H1 (cell line): ENCODE measurements around the gene SLC25A39. TPM values are rescaled to one million over a fixed set of nuclear protein-coding genes. Genes with fewer than 3 reads are reported as not detected.
"Not testable (repeated sequence)": the region's sequence is repeated elsewhere in the genome, so short reads cannot be mapped to it uniquely, and the experiment has no call there.

Experiments used
- CTCF ChIA-PET: fragments of 300-600 bp; sonication (Branson Sonifier 250); formaldehyde crosslinking; loops from one replicate; lab custom pipeline; 2021; ENCODE audit not compliant: partially characterized antibody; lab: Charles Lee
- POLR2A ChIA-PET: fragments of 300-600 bp; sonication (Branson Sonifier 250); formaldehyde crosslinking; loops from one replicate; lab custom pipeline; 2021; ENCODE audit warnings: inconsistent platforms; ENCODE audit not compliant: partially characterized antibody; lab: Charles Lee
- DNase-seq, 2 experiments: peaks; one replicate each; pipeline versions ENCODE4 v3.0.0 to v3.0.0-alpha.2; 2010 to 2022; ENCODE audit warnings: low spot score in 2 of 2, low read depth in 1 of 2, mixed read lengths in 1 of 2
- FAIRE-seq: peaks from 2 replicates; lab custom pipeline; 2011; peaks lifted over from hg19 to GRCh38; lab: Jason Lieb, UNC
- H2AFZ ChIP-seq: 2 replicates; pipeline ENCODE4 v1.8.1; 2012; ENCODE audit warnings: low read length, inconsistent platforms
- H2AK5ac ChIP-seq: 2 replicates; pipeline ENCODE4 v1.6.1; 2013; ENCODE audit warnings: low read depth, low read length
- H2BK120ac ChIP-seq: replicated peaks from 2 replicates; pipeline ENCODE3; 2013; ENCODE audit warnings: low read depth, low read length, inconsistent platforms
- H2BK12ac ChIP-seq: 2 replicates; pipeline ENCODE4 v1.6.1; 2013; ENCODE audit warnings: low read depth, low read length
- H2BK15ac ChIP-seq: 2 replicates; pipeline ENCODE4 v1.6.1; 2013; ENCODE audit warnings: low read length
- H2BK20ac ChIP-seq: 2 replicates; pipeline ENCODE4 v1.6.1; 2013; ENCODE audit warnings: low read length
- H2BK5ac ChIP-seq: 2 replicates; pipeline ENCODE4 v1.6.1; 2013; ENCODE audit warnings: low read depth, low read length
- H3K14ac ChIP-seq: 2 replicates; pipeline ENCODE4 v1.6.1; 2013; ENCODE audit warnings: inconsistent platforms; ENCODE audit not compliant: insufficient read length
- H3K18ac ChIP-seq: 2 replicates; pipeline ENCODE4 v1.6.1; 2013; ENCODE audit warnings: low read length; ENCODE audit errors: extremely low read depth
- H3K23ac ChIP-seq: 2 replicates; pipeline ENCODE4 v1.6.1; 2013; ENCODE audit warnings: inconsistent platforms; ENCODE audit not compliant: insufficient read length
- H3K23me2 ChIP-seq: 2 replicates; pipeline ENCODE4 v1.6.1; 2013; ENCODE audit warnings: low read depth, low read length
- H3K27ac ChIP-seq: 2 replicates; pipeline ENCODE4 v1.6.1; 2011; ENCODE audit warnings: low read depth, low read length, inconsistent platforms
- H3K27me3 ChIP-seq, 4 experiments: replicated peaks in 1 of 4; 1 replicate in 1 of 4; 2 replicates in 3 of 4; pipeline versions ENCODE4 v1.6.1 to v1.8.1; 2011 to 2013; ENCODE audit warnings: low read length in 3 of 4, mild to moderate bottlenecking in 3 of 4, inconsistent platforms in 2 of 4, mixed read lengths in 2 of 4, moderate library complexity in 1 of 4; ENCODE audit not compliant: control insufficient read depth in 3 of 4, insufficient read depth in 3 of 4; ENCODE audit errors: extremely low read depth in 1 of 4
- H3K36me3 ChIP-seq, 4 experiments: 2 replicates each; pipeline versions ENCODE4 v1.6.1 to v1.8.1; 2011 to 2013; ENCODE audit warnings: mild to moderate bottlenecking in 4 of 4, low read length in 3 of 4, moderate library complexity in 2 of 4, control low read depth in 1 of 4, inconsistent platforms in 1 of 4; ENCODE audit not compliant: insufficient read depth in 4 of 4, control insufficient read depth in 2 of 4
- H3K4ac ChIP-seq: replicated peaks from 2 replicates; pipeline ENCODE3; 2013; ENCODE audit warnings: low read length, low read depth, mixed read lengths, inconsistent platforms; ENCODE audit not compliant: insufficient read length
- H3K4me1 ChIP-seq, 4 experiments: replicated peaks in 1 of 4; 1 replicate in 1 of 4; 2 replicates in 3 of 4; pipeline versions ENCODE4 v1.6.1 to v1.8.1; 2011 to 2013; ENCODE audit warnings: low read length in 3 of 4, inconsistent platforms in 2 of 4, mixed read lengths in 1 of 4; ENCODE audit not compliant: insufficient read depth in 4 of 4, control insufficient read depth in 3 of 4
- H3K4me2 ChIP-seq, 2 experiments: 2 replicates each; pipeline versions ENCODE4 v1.6.1 to v1.8.1; 2011 to 2013; ENCODE audit warnings: low read depth in 2 of 2, low read length in 2 of 2, control low read depth in 1 of 2, inconsistent platforms in 1 of 2, mild to moderate bottlenecking in 1 of 2; ENCODE audit not compliant: insufficient read depth in 1 of 2
- H3K4me3 ChIP-seq, 4 experiments: fragments of 200-600, 300-600 bp in 1 of 4; sonication (generic), shearing (Covaris generic), sonication (Bioruptor Twin) in 1 of 4; 2 replicates each; pipeline versions ENCODE4 v1.5.1 to v1.8.1; 2011 to 2016; ENCODE audit warnings: low read length in 4 of 4, low read depth in 3 of 4, control low read depth in 2 of 4, inconsistent platforms in 2 of 4, mild to moderate bottlenecking in 2 of 4, mixed read lengths in 1 of 4, moderate library complexity in 1 of 4; ENCODE audit not compliant: insufficient read depth in 2 of 4; ENCODE audit errors: extremely low read depth in 1 of 4
- H3K56ac ChIP-seq: replicated peaks from 2 replicates; pipeline ENCODE3; 2013; ENCODE audit warnings: low read depth, mild to moderate bottlenecking, mixed read lengths, low read length, inconsistent platforms; ENCODE audit not compliant: insufficient read length
- H3K79me1 ChIP-seq: 2 replicates; pipeline ENCODE4 v1.6.1; 2013; ENCODE audit warnings: low read depth, low read length, control low read depth
- H3K79me2 ChIP-seq, 2 experiments: 2 replicates each; pipeline versions ENCODE4 v1.6.1 to v1.8.1; 2012 to 2013; ENCODE audit warnings: low read length in 2 of 2, mild to moderate bottlenecking in 2 of 2, inconsistent platforms in 1 of 2; ENCODE audit not compliant: insufficient read depth in 2 of 2, control insufficient read depth in 1 of 2
- H3K9ac ChIP-seq, 4 experiments: replicated peaks in 1 of 4; 1 replicate in 1 of 4; 2 replicates in 3 of 4; pipeline versions ENCODE4 v1.6.1 to v1.8.1; 2011 to 2013; ENCODE audit warnings: low read depth in 3 of 4, low read length in 3 of 4, control low read depth in 2 of 4, mild to moderate bottlenecking in 2 of 4, moderate library complexity in 2 of 4, inconsistent platforms in 1 of 4; ENCODE audit errors: extremely low read depth in 1 of 4
- H3K9me3 ChIP-seq, 2 experiments: 2 replicates each; pipeline versions ENCODE4 v1.6.1 to v1.8.1; 2012 to 2013; ENCODE audit warnings: mild to moderate bottlenecking in 2 of 2, moderate library complexity in 2 of 2, control low read depth in 1 of 2, inconsistent platforms in 1 of 2, low read depth in 1 of 2, low read length in 1 of 2, mixed read lengths in 1 of 2; ENCODE audit not compliant: insufficient read depth in 2 of 2
- H4K20me1 ChIP-seq, 2 experiments: replicated peaks in 1 of 2; 2 replicates each; pipeline versions ENCODE3 to v1.8.1; 2011 to 2013; ENCODE audit warnings: inconsistent platforms in 2 of 2, low read length in 2 of 2, mild to moderate bottlenecking in 1 of 2; ENCODE audit not compliant: insufficient read depth in 2 of 2, control insufficient read depth in 1 of 2
- H4K5ac ChIP-seq: 2 replicates; pipeline ENCODE4 v1.6.1; 2013; ENCODE audit warnings: low read length, low read depth, mixed read lengths, inconsistent platforms; ENCODE audit not compliant: insufficient read length
- H4K8ac ChIP-seq: 2 replicates; pipeline ENCODE4 v1.8.0; 2013; ENCODE audit warnings: mild to moderate bottlenecking, moderate library complexity, low read length, inconsistent platforms; ENCODE audit not compliant: insufficient read depth; ENCODE audit errors: extremely low read depth
- H4K91ac ChIP-seq: replicated peaks from 2 replicates; pipeline ENCODE3; 2013; ENCODE audit warnings: low read length, mixed read lengths, inconsistent platforms; ENCODE audit not compliant: insufficient read length
- WGBS, 2 experiments: shearing (Covaris generic) in 1 of 2; methylation state at CpG; one replicate each; pipeline versions ENCODE4 v1.1.6 to v1.1.7; 2013 to 2015; ENCODE audit warnings: low lambda C conversion rate in 2 of 2, mixed read lengths in 2 of 2, inconsistent platforms in 1 of 2, low coverage in 1 of 2, missing lambda C conversion rate in 1 of 2; ENCODE audit not compliant: insufficient replicate concordance in 2 of 2, insufficient coverage in 1 of 2, insufficient read length in 1 of 2; ENCODE audit errors: extremely low coverage in 1 of 2, missing lambda C conversion rate in 1 of 2; 5-methylcytosine and 5-hydroxymethylcytosine counted together
- polyA plus RNA-seq, 7 experiments: library from polyadenylated mRNA; depleted of rRNA in 3 of 7; stranded (reverse) in 5 of 7; unstranded in 2 of 7; fragments of >200 nt in 5 of 7; fragments of 200-250 nt in 2 of 7; gene quantifications; 1 replicate in 5 of 7; 2 replicates in 1 of 7; 4 replicates in 1 of 7; pipeline versions ENCODE4 v1.2.1 to v1.2.3, GENCODE V29; 2011 to 2013; ENCODE audit warnings: missing spikeins in 2 of 7, mixed read lengths in 2 of 7
- total RNA-seq: library from RNA; stranded (reverse); fragmentation: NEBNext Ultra II Directional; extraction: Animal tissue kit (Norgen Biotek cat#: 25700); gene quantifications from 2 replicates; pipeline ENCODE4 v1.2.1, GENCODE V29; 2021

SLC25A39 gene
- total and polyA plus RNA-seq, 2 of the 8 experiments (the other 6 are each of a cell fraction or from before 2014, with no cell fraction given): 200 to 291 TPM

DNA sequence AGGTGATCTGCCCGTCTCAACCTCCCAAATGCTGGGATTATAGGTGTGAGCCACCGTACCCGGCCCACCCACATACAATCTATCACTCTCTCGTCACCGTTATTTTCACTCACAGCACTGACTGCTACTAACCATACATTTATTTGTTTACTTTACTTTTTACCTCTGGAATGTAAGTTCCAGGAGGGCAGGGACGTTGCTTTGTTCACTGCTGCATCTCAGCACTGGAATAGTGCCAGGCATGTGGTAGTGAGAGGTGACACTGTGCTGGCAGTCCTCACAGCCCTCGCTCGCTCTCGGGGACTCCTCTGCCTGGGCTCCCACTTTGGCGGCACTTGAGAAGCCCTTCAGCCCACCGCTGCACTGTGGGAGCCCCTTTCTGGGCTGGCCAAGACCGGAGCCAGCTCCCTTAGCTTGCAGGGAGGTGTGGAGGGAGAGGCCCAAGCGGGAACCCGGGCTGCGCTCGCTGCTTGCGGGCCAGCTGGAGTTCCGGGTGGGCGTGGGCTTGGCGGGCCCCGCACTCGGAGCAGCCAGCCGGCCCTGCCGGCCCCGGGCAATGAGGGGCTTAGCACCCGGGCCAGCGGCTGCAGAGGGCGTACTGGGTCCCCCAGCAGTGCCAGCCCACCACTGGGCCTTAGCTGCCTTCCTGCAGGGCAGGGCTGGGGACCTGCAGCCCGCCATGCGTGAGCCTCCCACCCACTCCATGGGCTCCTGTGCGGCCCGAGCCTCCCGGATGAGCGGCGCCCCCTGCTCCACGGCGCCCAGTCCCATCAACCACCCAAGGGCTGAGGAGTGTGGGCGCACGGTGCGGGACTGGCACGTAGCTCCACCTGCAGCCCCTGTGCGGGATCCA lies 44.0 kb upstream of the SLC25A39 start:
- not testable (repeated sequence) for H3K4me2 ChIP-seq, H2AFZ ChIP-seq, H4K8ac ChIP-seq, DNase-seq, H2BK15ac ChIP-seq, H3K4me1 ChIP-seq, H2BK5ac ChIP-seq, H2BK20ac ChIP-seq, H3K27me3 ChIP-seq, H3K56ac ChIP-seq, H2BK120ac ChIP-seq, H3K79me1 ChIP-seq, H3K36me3 ChIP-seq, FAIRE-seq, H4K5ac ChIP-seq, H3K23me2 ChIP-seq, H3K9ac ChIP-seq, H3K18ac ChIP-seq, H4K20me1 ChIP-seq, H3K27ac ChIP-seq, H4K91ac ChIP-seq, H3K23ac ChIP-seq, H3K4ac ChIP-seq, H3K79me2 ChIP-seq, H3K9me3 ChIP-seq, H3K4me3 ChIP-seq, H3K14ac ChIP-seq
- ChIA-PET CTCF (interaction anchor here (0.7 to 13.8 kb wide), 7 partner anchors 10 to 411 kb away, joined by 3 to 177 read pairs (median 3); partner anchors contain the start of gene FAM171A2), POLR2A (interaction anchor here (0.6 to 4.4 kb wide), 6 partner anchors 10 to 184 kb away, joined by 3 to 18 read pairs (median 4); no protein-coding TSS in a partner anchor)
- Histone ChIP-seq H2AK5ac (peak overlapping the region; percentile 13; the same call in 1 of the 2 replicates), H2BK12ac (0 out of 2 replicates have a peak overlapping the region, but pooled peaks have one; percentile 17)
- WGBS, 2 experiments: 95 to 100% methylated on average over 2 to 39 of the region's 42 CpGs
